Upper lobe of left lung (tissue), 4 donors: ENCODE results near the gene DDRGK1.

ENCODE experiments used
- EP300 ChIP-seq, 4 donors: sonication (generic); formaldehyde crosslinking; IDR thresholded peaks; one replicate each; pipeline ENCODE4 v1.5.1; 2017; ENCODE audit warnings: antibody characterized with exemption in 4 of 4, control low read depth in 2 of 4
- POLR2A ChIP-seq, 4 donors: fragments of 450-650 bp; IDR thresholded peaks; one replicate each; pipeline ENCODE4 v1.5.1; 2016 to 2017; ENCODE audit warnings: antibody characterized with exemption in 4 of 4, mild to moderate bottlenecking in 2 of 4
- POLR2AphosphoS5 ChIP-seq, 2 donors: sonication (generic); formaldehyde crosslinking; IDR thresholded peaks; one replicate each; pipeline ENCODE4 v1.5.1; 2017; ENCODE audit warnings: antibody characterized with exemption in 2 of 2
- TF ChIP-seq, protein P1 (sequence below), 6 experiments: fragments of 450-650 bp in 4 of 6; fragments of 200-600 bp in 2 of 6; sonication (generic) in 2 of 6; IDR thresholded peaks; one replicate each; pipeline ENCODE4 v1.5.1; 2016 to 2019; ENCODE audit warnings: antibody characterized with exemption in 6 of 6

DNA sequence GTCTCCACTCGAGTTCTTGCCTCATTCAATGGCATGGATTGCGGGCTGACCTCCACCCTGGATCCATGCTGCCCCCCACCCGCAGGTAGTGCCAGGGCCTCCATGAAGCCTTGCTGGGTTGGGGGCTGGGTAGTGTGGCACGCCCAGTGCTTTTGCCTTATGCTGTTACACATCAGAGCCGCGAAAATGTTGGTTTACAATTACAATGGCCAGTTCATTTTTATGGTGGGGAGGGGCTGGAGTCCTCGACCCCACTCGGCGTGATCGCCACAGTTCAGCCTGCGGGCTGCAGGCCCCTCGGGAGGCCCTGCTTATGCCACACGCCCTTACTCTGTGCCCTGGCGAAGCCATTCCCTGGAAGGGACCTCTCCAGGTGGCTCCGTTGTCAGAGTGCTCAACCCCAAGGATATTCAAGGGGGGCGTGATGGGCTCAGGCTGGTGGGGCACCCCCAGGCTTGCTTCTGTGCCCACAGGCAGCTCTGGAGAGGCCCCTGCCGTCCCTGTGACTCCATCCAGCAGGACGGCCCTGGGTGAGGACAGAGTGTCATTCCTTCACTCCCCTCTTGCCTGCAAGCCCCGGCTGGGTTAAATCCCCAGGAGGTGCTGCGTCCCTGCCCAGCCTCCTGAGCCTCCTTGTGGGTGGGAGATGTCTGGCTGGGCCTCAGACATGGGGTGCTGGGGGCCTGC, 19.7 kb upstream of the DDRGK1 start:
- TF ChIP-seq, protein P1, sequence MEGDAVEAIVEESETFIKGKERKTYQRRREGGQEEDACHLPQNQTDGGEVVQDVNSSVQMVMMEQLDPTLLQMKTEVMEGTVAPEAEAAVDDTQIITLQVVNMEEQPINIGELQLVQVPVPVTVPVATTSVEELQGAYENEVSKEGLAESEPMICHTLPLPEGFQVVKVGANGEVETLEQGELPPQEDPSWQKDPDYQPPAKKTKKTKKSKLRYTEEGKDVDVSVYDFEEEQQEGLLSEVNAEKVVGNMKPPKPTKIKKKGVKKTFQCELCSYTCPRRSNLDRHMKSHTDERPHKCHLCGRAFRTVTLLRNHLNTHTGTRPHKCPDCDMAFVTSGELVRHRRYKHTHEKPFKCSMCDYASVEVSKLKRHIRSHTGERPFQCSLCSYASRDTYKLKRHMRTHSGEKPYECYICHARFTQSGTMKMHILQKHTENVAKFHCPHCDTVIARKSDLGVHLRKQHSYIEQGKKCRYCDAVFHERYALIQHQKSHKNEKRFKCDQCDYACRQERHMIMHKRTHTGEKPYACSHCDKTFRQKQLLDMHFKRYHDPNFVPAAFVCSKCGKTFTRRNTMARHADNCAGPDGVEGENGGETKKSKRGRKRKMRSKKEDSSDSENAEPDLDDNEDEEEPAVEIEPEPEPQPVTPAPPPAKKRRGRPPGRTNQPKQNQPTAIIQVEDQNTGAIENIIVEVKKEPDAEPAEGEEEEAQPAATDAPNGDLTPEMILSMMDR (IDR thresholded peaks at IDR 0.05), result no peak
- TF ChIP-seq POLR2A (IDR thresholded peaks at IDR 0.05) (no peak), POLR2AphosphoS5 (IDR thresholded peaks at IDR 0.05) (no peak), EP300 (IDR thresholded peaks at IDR 0.05) (no peak)
